Activated CD8-positive, alpha-beta memory T cell treated with anti-CD3 and anti-CD28 coated beads, Interleukin-2, amount 50 U/mL, for 4 hours (primary cell): ENCODE data around the gene GTF3A.
A peak's percentile ranks its signal among the peaks of the same experiment; 100 is the strongest.
"Not testable (repeated sequence)": the region's sequence is repeated elsewhere in the genome, so short reads cannot be mapped to it uniquely, and the experiment has no call there.

ENCODE experiments used
- DNase-seq: peaks from one replicate; pipeline ENCODE4 v3.0.0-alpha.2; 2020

The GTF3A gene

DNA sequence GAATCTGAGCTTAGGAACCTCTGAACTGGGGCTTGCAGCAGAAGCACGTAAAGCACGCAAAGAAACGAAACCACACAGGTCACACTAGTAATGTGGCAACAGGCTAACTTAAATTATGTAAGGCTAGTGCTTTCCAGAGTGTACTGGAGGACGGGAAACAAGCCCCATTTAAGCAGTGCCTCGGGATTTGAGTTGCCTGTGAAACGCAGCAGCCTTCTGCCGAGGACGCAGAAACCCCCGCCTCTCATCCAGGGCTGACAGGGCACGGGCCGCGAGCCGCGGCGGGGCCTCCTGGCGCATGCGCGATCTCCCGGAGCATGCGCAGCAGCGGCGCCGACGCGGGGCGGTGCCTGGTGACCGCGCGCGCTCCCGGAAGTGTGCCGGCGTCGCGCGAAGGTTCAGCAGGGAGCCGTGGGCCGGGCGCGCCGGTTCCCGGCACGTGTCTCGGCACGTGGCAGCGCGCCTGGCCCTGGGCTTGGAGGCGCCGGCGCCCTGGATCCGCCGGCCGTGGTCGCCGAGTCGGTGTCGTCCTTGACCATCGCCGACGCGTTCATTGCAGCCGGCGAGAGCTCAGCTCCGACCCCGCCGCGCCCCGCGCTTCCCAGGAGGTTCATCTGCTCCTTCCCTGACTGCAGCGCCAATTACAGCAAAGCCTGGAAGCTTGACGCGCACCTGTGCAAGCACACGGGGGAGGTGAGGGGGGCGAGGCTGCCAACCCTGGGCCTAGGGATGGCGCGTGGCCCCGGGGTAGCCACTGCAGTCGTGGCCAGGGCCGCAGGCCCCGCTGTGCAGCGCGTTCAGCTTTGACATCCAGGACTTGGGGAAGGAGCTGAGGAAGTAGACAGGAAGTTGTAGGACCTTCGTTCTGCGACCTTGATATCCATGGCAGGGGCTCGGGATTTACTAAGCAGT lies at the start of gene GTF3A:
GTF3A (plus strand) TSS at position 374 of the 912 bp plus-strand sequence.
- DNase-seq: peak; percentile 87

DNA sequence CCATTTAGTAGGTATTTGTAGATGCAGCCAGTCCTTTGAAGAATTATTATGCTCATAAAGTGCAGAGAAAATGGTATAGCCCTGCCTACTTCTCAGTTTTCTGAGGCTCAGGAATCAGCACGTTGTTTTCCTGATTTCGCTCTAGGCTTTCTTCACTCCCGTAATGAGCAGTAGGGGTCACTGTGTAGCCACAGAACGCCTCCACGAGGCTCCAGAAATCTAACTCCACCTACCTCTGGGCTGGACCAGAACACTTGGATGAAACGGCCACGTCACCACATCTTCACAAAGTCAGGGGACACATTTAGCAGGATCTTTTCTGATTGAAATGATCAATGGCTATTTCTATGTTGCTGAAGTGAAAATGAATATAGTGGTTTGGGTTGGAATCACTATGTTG lies 49.8 kb upstream of the GTF3A start:
- DNase-seq: peak; percentile 45

DNA sequence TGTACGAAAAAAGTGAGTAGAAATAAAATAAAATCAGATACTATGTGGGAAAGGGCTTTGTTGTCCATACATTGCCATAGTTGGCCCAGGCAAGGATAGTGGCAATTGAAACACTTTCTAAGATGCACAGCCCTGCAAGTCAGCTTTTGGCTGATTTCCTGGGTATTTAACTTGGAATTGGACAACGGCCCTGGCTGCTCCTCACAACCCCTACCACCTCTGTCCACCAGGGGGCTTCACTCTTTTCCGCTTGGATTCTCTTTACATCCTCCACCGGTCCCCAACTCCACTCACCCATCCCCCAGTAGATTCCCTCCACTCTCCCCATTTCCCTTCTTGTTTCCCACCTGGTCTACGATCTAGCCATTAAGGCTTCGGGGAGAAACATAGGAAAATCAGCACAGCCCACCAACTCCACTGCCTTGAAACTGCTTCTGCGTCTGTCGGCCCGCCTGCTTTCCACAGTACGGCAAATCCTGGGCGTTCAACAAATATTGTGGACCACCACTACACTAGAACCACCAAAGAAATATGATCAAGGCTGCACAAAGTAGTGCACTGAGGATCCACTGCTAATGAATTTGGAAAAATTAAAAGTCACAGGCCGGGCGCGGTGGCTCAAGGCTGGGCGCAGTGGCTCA lies 48.6 kb upstream of the GTF3A start:
- peak; percentile 58 for DNase-seq

- no peak for DNase-seq
These were observed 45.3 kb upstream of the GTF3A start for GRCh38 chr13:27379126-27379525.

DNA sequence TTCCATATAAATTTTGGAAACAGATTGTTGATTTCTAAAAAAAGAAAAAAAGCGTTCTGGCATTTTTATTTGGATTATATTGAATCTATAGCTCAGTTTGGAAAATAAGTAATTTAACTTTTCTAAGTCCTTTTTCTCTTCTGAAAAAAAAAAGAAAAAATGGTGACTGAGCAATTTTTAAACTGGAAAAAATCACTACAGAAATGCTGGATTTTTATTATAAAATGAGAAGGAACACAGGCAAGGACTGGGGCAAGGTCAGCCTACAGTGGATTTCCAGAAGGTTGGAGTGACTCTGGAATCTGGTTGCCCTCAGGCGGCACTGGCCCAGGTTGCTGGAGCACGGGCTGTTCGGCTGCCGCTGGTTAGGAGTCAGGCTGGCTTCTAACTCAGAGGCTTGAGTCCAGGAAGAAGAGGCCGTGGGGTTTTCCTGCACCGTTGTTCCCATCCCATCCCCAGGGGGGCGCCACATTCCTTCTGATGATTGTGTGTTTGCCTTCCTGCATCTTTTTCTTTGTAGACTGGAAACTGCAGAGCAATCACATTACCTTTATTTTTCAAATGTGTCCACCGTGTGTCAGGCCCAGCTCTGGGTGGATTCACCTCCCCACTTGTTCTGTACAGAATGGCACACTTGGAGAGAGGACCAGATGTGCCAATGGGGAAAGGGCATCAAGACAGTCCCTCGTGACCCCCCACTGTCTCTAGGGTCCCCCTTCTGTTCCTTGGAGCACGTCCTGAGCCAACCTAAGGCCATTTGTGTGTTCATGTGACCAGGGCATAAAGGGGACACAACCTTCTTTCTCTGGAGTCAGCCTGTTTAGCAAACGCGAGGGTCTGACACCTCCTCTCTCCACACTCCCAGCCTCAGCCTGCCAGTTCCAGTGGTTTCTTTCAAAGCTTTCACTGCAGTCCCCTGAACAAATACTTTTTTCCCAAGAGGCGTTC lies 44.5 kb upstream of the GTF3A start:
- peak; percentile 49 for DNase-seq

- no peak for DNase-seq
These were observed 42.8 kb upstream of the GTF3A start for GRCh38 chr13:27381601-27382000.

GRCh38 chr13:27383104-27383921 lies 41.1 kb upstream of the GTF3A start:
- DNase-seq: no peak

DNA sequence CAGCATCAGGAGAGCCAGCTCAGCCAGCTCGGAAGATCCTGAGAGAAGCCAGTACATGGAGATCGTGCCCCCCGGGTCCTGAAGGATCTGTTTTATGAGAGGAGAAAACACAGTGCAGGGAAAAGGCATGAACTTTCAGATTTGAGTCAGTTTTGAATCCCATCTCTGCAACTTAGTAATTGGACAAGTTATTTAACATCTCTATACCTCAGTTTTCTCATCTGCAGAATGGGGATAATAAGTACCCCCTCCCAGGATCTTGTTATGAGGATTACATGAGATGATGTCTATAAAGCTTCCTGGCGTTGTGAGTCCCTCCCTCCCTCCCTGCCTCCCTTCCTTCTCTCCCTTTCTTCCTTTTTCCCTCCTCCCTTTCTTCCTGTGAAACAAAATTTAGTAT lies 40.1 kb upstream of the GTF3A start:
- DNase-seq: no peak

DNA sequence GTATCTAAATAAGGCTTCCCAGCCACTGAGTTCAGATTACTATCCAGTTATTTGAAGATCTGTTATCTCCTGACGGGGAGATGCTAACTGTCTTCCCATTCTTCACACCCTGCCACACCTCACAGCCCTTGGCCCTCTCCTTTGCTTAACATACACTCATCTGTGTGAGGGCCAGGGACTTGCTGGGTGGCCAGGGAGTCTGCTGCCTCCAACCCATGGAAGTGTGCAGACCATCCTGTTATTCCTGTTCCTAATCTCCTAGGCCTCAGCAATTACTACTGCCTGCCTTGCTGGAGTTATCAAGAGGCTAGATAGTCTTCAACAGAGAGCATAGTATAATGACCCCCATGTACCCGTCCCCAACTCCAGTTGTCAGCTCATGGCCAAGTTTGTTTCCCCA lies 36.2 kb upstream of the GTF3A start:
- DNase-seq: no peak

DNA sequence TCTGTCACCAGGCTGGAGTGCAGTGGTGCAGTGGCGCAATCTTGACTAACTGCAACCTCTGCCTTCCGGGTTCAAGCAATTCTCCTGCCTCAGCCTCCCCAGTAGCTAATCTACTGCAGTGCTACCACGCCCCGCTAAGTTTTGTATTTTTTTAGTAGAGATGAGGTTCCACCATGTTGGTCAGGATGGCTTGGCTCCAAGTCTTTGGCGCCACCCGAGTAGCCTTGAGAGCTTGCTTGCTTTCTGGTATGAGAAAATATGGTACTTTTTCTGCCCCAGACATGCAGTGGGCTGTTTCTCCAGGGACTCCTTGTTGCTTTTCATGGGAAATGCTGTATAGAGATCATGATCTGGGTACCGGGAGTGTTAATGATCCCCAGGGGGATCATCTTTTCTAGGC lies 34.5 kb upstream of the GTF3A start:
- DNase-seq: no peak

- DNase-seq: no peak
These were observed 32.9 kb upstream of the GTF3A start for GRCh38 chr13:27391471-27391870.

DNA sequence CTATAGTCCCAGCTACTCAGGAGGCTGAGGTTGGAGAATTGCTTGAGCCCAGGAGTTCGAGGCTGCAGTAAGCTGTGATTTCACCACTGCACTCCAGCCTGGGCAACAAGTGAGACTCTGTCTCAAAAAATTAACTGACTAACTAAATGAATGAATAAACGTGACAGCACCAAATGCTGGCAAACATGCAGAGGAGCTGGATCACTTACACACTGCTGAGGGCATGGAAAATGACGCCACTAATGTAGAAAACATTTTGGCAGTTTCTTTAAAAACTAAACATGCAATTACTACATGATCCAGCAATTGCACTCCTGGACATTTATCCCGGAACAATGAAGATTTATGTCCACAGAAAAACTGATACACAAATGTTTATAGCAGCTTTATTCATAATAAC lies 31.3 kb upstream of the GTF3A start:
- DNase-seq: no peak

GRCh38 chr13:27395007-27395510 lies 29.4 kb upstream of the GTF3A start:
- DNase-seq: no peak

DNA sequence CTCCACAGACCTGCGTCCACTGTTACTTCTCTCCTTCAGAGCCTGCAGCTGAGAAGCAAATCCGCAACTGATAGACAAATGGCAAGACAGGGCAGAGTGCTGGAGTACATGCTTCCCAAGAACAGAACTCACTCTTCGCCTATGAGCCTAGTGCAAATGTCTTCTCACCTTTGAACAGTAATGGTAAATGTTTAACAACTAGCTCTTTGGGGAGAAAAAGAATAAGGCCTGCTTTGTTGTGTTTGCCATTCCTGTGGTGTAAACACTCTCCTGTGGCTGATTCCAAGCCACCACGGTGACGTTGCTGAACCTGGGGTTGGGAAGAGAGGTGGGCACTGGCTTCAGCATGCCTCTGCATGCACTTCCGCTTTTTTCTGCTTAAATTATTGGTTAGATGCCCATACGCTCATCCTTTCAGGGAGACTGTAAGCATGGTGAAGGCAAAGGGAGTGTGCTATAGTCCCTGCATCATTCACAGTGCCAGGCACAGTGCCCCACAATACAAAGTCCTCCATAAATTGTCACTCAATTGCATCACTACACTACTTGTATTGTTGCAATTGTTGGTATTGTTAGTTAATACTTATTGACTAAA lies 28.1 kb upstream of the GTF3A start:
- DNase-seq: no peak

DNA sequence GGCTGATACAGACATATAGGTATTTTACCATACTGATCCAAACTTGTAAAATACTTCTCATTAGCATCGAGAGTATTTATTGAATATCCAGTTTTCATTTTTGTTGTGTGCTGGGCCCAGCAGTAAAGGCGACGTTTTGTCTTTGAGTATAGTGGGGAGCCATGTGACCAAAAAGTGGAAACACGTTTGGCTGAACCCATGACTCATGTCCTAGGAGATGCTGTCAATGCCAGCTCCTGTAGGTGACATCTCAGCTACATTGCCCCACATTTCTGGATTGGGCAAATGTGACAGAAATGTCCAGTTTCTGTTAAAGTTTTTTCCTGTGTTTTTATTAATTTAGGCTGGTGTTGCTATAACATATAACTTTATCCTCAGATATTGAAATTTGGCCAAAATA lies 26.1 kb upstream of the GTF3A start:
- DNase-seq: no peak

DNA sequence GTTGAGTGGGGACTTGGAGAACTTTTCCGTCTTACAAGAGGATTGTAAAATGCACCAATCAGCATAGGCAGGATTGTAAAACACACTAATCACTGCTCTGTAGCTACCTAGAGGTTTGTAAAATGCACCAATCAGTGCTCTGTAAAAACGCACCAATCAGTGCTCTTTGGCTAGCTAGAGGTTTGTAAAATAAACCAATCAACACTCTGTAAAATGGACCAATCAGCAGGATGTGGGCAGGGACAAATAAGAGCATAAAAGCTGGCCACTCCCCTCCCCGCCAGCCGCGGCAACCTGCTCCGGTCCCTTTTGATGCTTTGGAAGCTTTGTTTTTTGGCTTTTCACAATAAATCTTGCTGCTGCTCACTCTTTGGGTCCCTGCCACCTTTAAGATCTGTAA lies 24.0 kb upstream of the GTF3A start:
- not testable (repeated sequence) for DNase-seq

DNA sequence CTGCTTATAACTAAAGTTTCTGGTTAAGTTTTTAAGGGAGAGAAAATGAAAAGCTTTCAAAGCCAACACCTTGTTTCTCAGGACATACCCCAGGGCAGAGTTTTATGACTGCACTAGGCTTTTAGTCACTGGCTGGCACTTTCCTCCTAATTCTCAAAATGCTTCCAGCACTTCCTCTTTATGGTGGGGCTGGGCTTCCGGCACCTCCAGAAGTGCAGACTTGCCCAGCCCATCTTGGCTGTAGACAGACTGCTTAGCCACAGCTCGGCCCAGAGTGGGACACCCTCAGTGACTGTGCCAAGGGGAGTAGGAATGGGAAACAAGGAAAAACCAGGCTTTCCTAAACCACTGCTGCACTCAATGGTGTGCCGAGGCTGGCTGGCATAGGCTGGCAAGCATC lies 23.2 kb upstream of the GTF3A start:
- DNase-seq: no peak

DNA sequence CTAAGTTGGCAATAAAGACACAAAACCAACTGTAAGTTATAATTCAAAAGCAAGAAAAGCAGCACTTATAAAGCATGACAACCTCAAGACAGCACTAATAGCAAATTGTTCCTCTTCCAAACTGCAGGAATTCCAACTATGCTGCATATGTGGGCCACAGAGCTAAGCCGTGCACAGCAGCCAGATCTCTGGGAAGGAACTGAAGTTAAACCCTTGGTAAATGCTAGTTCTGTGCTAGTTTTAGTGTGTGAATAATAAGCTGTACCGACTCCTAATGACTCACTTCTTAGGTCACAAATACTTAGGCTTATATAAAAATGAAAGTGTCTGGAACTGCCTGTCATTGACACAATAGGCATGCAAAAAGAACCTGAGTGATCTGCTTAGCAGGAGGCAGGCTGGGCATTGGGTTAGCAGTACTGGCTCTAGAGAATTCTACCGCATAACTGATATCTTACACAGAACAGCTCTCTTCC lies 21.2 kb upstream of the GTF3A start:
- DNase-seq: no peak

DNA sequence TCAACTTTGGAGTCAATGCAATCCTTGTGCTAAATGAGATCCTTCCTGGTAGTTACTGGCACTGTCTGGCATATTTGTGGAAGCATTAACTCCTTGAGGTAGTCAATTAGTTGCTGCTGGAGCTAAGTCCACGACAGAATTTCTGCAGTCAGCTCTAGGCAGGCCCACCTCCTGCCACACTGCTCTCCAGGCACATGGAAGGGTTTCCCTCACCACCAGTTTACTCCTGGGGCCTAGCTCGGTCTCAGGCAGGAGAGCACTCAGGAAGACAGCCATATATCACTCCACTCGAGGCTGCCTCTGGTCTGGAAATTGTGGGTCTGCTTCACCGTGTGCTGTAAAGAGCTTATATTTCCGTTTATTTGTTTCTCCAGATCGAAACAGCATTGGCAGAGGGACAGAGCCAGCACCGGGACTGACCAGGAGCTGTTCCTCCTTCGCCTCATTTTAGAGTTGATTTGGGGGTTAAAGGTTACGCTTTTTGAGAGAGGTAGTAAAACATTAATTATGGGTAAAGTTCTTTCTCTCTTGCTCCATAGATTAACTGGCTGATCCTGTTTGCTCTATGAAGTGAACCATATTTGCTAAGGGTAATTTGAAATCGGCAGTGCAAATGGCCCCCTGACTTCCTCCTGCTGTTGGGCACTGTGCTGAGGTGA lies 20.6 kb upstream of the GTF3A start:
- DNase-seq: no peak

- DNase-seq: no peak
These were observed 19.7 kb upstream of the GTF3A start for GRCh38 chr13:27404680-27405079.

DNA sequence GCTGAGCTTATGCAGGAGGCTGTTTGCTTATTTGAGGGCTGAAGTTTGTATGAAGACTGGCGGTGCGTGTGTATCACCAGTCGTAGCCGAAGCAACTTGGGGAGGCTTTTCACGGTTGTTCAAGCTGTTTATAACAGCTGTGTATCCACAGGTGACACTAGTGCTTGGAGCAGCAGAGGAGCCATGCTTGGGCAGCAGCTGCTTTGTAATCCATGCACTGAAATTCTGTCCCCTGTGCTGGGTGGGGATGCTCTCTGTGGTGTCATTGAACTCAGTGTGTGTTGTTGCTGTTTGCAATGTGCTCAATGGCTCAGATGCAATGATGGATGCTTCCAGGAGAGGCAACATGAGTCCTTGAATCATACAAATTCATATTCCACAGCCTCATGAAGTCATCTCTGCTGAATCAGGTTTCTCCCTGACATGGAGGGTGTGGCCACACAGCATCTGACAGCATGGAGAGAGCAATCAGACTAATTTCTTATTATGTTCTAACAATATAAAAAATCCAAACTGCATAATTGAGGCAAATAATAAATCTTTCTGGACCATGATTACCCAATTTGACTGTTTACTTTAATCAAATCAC lies 18.8 kb upstream of the GTF3A start:
- no peak for DNase-seq
